Fibroblast of pulmonary artery (primary cell): ENCODE results near the gene DCDC2.
A peak's percentile ranks its signal among the peaks of the same experiment; 100 is the strongest.

ENCODE experiments used
- DNase-seq: peaks from one replicate; pipeline ENCODE4 v3.0.0-alpha.2; 2010; ENCODE audit warnings: low read depth
- H3K4me3 ChIP-seq: replicated peaks from 2 replicates; pipeline ENCODE4 v1.5.1; 2011; ENCODE audit warnings: low read depth, mild to moderate bottlenecking, control low read depth, low read length, moderate library complexity
- CTCF ChIP-seq: IDR thresholded peaks from 2 replicates; pipeline ENCODE4 v1.5.1; 2011; ENCODE audit warnings: mild to moderate bottlenecking, control low read depth, low read length, inconsistent platforms; ENCODE audit errors: missing control alignments

Gene DCDC2

DNA sequence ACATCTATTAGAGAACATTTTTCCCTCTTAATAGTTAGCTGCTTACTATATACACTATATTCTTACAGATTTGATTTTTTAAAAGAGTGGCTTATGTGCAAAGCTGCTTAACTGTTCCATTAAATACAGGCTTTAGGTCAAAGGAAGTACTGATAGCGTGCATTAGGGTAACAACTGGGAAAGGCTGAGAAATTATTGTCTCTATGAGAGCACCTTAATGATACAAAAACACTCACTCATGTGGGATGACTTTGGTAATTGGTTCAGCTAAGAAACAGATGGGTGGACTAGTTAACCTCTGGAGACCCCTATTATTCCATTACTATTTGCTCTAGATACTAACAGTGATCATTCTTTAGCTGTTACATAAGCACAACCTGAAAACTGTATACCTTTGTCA, 4.0 kb downstream of the DCDC2 start:
- H3K4me3 ChIP-seq: no peak overlapping the region
- TF ChIP-seq CTCF: no peak
- no peak for DNase-seq

- no peak overlapping the region for H3K4me3 ChIP-seq
- TF ChIP-seq CTCF: no peak
- DNase-seq: no peak
These were observed 5.4 kb downstream of the DCDC2 start for GRCh38 chr6:24352434-24352833.

DNA sequence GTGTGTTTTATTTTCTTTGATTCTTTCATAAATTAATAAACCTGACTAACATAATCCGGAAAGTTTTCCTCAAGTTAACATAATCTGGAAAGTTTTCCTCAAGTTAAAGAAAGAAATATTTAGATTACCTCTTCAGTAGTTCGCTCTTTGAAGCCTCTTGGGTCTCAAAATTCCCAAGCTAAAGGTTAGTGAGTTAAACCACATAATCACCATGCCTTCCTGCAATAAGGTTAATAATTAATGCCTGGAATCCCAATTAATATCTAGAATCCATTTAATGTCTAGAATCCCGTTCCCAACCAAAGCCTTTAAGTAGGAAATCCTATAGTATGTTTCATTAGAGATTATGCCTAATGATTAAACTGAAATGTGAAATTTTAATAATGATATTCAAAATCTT, 12.9 kb downstream of the DCDC2 start:
- no peak for DNase-seq
- no peak for TF ChIP-seq CTCF

DNA sequence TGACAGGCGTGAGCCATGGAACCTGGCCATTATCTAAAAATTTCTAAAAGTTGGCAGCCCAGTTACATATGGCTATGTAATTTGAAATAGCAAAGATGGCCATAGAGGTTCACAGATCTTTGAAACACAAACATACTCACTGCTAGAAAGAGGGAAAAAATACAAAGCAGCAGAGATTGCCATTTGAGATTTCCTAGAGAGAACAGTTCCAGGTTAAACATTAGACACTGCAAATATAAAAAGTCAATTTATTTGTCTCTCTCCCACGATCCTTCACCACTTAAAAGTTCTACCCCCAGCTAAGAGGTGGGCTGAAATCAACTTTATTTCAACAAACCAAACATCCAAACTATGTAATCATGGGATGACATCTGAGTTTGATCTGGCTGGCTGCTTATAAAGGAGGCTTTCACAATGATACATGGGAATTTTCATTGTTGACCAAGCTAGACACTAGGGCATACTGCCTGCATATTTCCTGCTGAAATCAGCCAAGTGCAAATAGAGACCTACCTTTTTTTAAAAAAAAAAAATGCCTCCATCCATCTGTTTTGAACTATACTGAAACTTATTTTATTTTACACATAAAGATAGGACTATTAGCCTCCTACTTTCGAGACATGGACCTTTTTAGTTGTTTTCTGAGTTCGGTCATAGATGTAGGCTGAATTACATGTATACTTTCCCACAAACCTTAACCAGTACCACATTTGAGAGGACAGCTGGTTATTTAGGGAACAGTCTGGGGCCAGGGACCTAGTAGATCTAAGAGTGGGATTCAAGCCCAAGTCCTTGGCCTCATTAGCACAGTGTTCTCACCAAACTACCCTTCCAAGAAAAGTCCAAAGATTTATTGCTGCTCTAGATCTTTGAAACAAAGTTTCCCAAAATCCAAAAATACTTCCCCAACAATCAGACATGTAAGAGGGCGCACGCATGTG, 16.6 kb downstream of the DCDC2 start:
- no peak for TF ChIP-seq CTCF
- no peak overlapping the region for H3K4me3 ChIP-seq
- no peak for DNase-seq

More for the DNA sequence above, 12.9 kb downstream of the DCDC2 start:
- no peak overlapping the region for H3K4me3 ChIP-seq

DNA sequence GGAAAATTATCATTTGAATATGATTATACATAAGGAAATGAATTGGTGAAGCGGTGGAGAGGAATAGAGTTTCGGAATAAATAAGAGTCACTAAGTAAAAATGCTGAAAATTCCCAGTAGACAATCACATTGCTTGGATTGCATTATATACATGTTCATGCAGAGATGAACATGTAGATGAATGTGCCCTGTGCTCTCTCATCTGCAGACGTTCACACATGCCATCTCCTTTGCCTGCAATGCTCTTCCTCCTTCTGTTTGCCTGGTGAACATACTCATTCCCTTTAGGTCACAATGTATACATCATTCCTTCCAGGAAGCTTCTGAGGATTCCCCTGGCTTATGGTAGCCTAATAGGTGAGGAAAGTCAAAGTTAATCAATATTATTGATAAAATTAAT, 17.9 kb downstream of the DCDC2 start:
- no peak for TF ChIP-seq CTCF
- DNase-seq: no peak
- no peak overlapping the region for H3K4me3 ChIP-seq

GRCh38 chr6:24334285-24334684, 23.6 kb downstream of the DCDC2 start:
- H3K4me3 ChIP-seq: no peak overlapping the region
- DNase-seq: no peak
- TF ChIP-seq CTCF: no peak

- H3K4me3 ChIP-seq: no peak overlapping the region
- DNase-seq: peak; percentile 51
- TF ChIP-seq CTCF: no peak
These were observed 25.5 kb downstream of the DCDC2 start for GRCh38 chr6:24332317-24332716.
